GM19452 (cell line): Measurements from ENCODE around the gene OR6M1.

ENCODE experiments used
- ATAC-seq: cut with Tn5 transposase; IDR thresholded peaks from one replicate; pipeline ENCODE4 v1.9.1; 2021; ENCODE audit not compliant: unreplicated experiment

Gene OR6M1

GRCh38 chr11:123806249-123806648, at the start of gene OR6M1:
Gene OR6M1 (minus strand): TSS chr11:123806349. CDS start chr11:123806349, 0 bp downstream.
- ATAC-seq = no peak

DNA sequence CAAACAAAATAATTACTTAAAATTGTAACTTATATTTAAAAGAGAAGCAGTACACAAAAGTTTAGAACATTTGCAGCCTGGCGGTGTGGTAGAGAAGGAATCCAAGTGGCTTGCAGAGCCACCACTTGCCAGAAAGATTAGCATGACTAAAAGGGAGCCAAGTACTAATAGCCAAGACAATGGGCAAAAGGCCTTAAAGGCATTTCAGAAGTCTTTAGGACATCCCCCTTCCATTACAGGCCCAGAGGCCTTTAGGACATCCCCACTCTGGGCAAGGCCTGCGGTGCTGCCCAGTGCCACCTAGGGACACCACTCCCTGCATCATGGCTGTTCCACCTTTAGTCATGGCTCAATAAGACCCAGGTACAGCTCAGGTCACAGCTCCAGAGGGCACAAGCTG, 46.9 kb upstream of the OR6M1 start:
- ATAC-seq = no peak

DNA sequence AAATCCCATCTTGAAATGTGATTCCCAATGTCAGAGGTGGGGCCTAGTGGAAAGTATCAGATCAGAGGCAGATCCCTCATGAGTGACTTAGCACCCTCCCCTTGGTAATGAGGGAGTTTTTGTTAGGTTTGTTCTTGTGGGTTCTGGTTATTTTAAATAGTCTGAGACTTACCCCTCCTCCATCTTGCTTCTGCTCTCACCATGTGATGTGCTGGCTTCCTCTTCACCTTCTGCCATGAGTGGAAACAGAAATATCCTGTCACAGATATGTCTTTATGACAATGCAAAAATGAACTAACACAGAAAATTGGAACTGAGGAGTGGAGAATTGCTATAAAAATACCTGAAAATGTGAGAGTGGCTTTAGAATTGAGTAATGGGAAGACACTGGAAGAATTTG, 46.2 kb upstream of the OR6M1 start:
- ATAC-seq = no peak

DNA sequence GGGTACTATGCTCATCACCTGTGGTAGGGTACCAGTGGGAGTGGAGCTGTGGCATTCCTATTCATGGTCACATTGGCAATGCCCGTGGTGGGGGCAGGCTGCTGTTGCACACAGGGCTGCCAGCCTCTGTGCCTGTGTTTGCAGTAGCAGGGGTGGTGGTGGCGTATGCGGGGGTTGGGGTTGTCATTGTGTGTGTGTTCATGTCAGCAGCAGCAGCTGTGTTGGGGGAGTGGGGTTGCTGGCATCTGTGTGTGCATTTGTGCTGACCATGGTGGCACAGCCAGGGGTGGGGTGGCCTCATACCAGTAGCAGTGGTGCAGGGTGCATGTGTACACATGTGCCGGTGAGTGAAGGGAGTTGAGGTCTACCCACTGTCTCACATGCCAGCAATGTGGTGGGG, 45.0 kb upstream of the OR6M1 start:
- no peak for ATAC-seq

GRCh38 chr11:123841174-123841573, 35.0 kb upstream of the OR6M1 start:
- no peak for ATAC-seq

- no peak for ATAC-seq
Measured at GRCh38 chr11:123839131-123839530, 33.0 kb upstream of the OR6M1 start.

DNA sequence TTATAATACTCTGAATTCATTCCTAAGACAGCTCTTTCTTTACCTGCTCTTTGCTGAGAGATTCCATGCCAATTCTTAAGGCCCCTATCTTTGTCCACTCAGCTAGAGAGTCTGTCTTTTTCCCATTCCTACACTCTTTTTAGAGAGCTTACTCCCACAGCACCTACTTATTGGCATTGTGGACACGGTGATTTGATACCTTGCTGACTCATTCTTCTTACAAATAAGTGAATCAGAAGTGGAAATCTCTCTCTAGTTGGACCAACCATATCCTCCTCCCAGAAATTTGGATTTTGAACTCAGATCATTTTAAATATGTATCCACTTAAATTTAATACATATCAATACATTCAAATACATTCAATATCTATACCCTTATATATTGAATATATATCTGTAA, 32.5 kb upstream of the OR6M1 start:
- ATAC-seq = no peak

DNA sequence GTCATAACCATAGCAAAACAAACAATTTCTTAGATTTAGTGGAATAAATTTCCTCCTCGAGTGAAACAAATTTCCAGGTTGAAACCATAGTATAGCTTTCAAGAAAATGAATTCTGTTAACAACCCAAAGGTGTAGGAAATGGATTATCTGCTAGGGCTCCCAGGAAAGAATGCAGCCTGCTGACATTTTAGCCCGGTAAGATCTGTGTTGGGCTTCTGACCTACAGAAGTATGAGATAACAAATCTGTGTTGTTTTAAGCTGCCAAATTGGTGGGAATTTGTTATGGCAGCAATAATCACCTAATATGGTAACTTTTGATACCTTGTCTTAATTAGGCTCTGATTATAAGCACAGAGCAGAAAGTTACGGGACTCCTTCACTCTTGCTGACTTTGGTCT, 32.0 kb upstream of the OR6M1 start:
- ATAC-seq = no peak

GRCh38 chr11:123833095-123833494, 26.9 kb upstream of the OR6M1 start:
- ATAC-seq = no peak

- no peak for ATAC-seq
Measured at GRCh38 chr11:123829745-123830144, 23.6 kb upstream of the OR6M1 start.

DNA sequence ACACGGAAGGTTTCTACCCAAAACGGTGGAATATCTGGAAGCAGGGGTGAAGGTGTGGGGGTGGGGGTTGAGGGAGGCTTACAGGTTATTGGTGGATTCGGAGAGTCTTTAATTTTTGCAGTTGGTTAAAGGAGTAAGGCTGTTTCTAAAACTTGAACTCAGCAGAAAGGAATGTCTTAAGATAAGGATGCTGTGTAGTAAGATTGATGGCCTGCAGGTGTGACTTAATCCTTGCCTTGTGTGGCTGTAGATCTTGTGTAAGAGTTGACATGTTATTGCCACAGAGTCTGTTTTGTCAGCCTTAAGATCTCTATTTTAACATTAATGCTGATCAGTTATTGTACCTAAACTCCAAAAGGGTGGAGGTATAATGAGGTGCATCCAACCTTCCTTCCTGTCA, 16.4 kb upstream of the OR6M1 start:
- ATAC-seq = no peak

GRCh38 chr11:123822032-123822431, 15.9 kb upstream of the OR6M1 start:
- ATAC-seq = no peak

DNA sequence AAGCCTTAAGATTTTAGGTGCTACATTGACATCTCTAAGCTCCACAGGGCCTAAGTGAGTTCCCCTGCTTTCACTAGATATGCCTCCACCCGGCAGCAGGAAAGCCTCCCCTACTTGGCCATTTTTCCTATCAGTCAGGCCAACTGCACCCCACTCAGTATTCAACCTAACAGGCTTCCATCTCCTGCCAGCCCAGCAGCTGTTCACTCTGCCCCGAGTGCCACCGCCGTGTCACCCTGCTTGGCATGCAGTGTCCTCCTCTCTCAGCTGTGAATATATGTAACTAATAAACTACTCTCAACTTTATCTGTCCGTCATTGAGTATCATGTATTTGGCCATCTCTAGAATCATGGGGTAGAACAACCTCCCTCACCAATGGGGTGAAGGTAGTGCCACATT, 9.0 kb upstream of the OR6M1 start:
- ATAC-seq = no peak

DNA sequence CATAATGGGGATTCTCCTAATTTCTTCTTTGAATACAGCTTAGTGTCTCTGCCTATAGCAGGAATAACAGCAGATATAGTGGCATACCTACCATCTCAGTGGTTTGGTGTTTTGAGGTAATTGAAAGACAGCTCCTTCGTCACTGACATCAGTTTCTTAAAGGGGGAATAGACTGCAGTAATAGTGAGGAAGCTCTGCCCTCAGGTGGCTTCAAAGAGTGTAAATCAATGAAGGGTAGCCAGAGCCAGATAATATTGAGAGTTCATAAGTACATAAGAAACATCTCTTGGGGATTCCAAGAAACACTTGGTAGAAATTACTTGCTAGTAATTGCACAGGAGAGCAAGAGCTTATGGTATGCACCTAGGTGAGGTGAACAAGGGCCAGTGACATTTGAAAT, 4.4 kb downstream of the OR6M1 start:
- no peak for ATAC-seq

- ATAC-seq = no peak
Measured at GRCh38 chr11:123800036-123800435, 6.1 kb downstream of the OR6M1 start.

- ATAC-seq = no peak
Measured at GRCh38 chr11:123799438-123799837, 6.7 kb downstream of the OR6M1 start.

DNA sequence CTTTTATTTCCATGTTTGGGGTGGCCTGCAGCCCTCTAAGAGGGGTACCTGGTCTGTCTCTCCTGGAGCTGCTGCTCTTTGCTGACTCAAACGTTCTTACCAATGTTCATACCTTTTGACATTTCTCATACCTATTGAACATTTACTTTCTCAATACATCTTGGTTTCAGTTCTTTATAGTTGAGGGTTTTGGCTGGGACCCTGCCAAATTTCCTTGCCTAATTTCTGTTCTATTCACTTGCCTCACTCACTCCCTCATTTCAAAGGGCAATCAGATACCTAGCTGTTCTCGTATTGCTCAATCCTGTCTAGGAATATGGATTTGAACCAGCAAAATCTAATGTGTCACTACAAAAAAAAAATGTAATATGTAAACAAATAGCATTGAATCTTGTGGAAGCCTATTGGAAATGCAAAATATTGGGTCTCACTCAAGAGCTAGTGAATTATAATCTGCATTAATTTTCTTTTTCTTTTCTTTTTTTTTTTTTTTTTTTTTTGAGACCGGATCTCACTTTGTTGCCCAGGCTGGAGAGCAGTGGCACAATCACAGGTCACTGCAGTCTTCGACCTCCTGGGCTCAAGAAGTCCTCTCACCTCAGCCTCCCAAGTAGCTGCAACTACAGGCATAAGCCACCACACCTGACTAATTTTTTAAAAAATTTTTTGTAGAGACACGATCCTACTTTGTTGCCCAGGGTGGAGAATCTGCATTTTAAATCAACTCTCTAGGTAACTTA, 7.5 kb downstream of the OR6M1 start:
- ATAC-seq = no peak

GRCh38 chr11:123798079-123798478, 8.1 kb downstream of the OR6M1 start:
- no peak for ATAC-seq

DNA sequence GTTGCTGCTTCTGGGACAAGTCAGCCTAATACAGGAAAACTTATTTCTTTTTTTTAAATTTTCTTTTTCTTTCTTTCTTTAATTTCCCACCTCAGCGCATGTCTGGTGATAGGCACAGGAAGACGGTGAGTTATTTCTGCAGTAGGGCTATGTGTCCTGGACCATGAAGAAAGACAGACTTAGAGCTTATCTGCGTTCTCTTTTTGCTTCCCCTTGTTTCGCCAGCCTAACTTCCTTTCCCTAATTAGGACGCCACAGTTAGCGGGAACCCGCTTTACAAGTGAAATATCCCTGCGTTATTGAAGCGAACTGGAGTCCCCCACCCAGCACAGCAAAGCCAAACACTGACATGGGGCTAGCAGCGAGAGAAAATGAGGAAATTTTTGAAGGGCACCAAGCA, 8.6 kb downstream of the OR6M1 start:
- no peak for ATAC-seq

DNA sequence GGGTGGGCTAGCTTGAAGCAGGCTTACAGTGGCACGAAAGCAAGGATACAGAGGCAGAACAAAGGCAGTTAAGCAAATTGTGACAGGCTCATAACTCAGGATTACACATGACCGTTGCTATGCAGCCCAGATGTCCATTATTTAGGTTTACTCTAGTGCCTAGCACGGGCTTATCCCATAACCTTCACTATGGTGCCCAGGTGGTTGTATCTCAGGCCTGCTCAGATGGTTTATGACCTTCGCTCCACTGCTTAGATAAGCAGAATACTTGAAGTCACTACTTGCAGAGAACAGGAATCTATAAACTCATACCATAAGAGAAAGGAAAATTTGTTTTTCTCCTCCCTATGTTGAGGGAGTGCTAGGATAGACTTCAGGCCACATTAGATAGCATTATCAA, 9.0 kb downstream of the OR6M1 start:
- no peak for ATAC-seq

DNA sequence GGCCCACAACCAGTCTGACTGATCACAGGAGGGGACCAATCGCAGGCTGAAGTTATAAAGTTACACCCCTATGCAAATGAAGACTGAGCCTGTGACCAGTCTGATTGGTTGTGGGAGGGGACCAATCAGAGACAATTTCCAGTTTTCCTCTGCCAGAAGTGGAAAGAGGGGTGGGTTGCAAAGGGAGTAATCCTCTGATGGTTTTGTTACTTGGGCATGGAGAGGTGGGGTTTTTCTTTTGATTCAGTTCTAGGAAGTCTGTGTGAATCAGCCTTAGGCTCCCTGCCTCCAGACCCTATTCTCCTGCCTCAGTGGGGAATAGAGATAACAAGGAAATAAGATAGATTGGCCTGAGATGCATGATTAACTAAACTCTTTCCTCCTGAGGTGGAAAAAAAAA, 9.9 kb downstream of the OR6M1 start:
- ATAC-seq = no peak

DNA sequence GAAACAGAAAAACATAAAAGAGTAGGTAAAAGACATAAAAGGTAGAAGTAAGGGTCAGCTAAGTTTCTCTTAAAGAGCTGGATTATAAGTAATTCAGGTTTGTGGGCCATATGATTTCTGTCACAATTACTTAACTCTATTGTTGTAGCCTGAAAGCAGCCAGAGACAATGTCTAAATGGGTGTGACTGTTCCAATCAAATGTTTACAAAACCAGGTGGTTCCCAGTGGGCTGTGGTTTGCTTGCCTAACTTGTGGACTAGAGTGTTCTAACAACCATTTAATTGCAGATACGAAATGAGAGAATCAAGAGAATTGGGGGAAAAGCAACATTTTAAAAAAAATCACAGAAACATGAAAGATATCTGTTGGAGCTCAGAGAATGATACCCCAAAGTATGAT, 22.6 kb downstream of the OR6M1 start:
- ATAC-seq = no peak

DNA sequence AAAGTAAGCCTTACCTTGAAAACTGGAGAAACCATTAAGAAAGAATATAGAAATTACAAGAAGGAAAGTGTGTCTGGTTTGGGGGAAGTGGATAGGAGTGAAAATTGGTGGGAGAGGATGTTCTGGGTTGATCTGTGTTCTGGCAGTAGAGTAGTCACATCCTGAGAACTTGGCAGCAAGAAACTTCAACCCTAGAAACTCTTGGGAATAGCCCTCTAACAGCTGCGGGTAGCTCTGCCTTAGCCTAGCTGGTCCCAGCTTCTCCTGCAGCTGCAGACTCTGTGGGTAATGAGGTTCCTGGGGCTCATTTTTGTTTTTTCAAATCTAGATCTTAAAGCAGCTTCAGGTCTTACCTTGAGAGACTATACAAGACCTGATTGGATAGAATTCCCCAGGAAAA, 27.6 kb downstream of the OR6M1 start:
- no peak for ATAC-seq
